Stimulated activated CD4-positive, alpha-beta T cell treated with anti-CD3 and anti-CD28 coated beads, Interleukin-15, amount 100 ng/mL, for 48 hours (primary cell): ENCODE measurements around the gene SCCPDH.

Experiments used
- DNase-seq, 2 donors: peaks; one replicate each; pipeline ENCODE4 v3.0.0-alpha.2; 2020; ENCODE audit warnings: low read depth in 2 of 2

SCCPDH gene

GRCh38 chr1:246786606-246787238, 62.5 kb downstream of the SCCPDH start:
- no peak for DNase-seq

- no peak for DNase-seq
Measured at GRCh38 chr1:246787781-246788513, 63.7 kb downstream of the SCCPDH start.

GRCh38 chr1:246788895-246789338, 64.7 kb downstream of the SCCPDH start:
- no peak for DNase-seq

GRCh38 chr1:246789454-246790339, 65.5 kb downstream of the SCCPDH start:
- DNase-seq: no peak

GRCh38 chr1:246790364-246790763, 66.2 kb downstream of the SCCPDH start:
- no peak for DNase-seq

- DNase-seq: no peak
Measured at GRCh38 chr1:246790833-246791232, 66.6 kb downstream of the SCCPDH start.

- no peak for DNase-seq
Measured at GRCh38 chr1:246791303-246791918, 67.2 kb downstream of the SCCPDH start.

- DNase-seq: no peak
Measured at GRCh38 chr1:246792603-246793002, 68.4 kb downstream of the SCCPDH start.

- no peak for DNase-seq
Measured at GRCh38 chr1:246793356-246793896, 69.2 kb downstream of the SCCPDH start.

- DNase-seq: no peak
Measured at GRCh38 chr1:246794048-246794827, 70.0 kb downstream of the SCCPDH start.

- DNase-seq: no peak
Measured at GRCh38 chr1:246794828-246795671, 70.8 kb downstream of the SCCPDH start.

GRCh38 chr1:246795906-246796694, 71.9 kb downstream of the SCCPDH start:
- no peak for DNase-seq

- DNase-seq: no peak
Measured at GRCh38 chr1:246797157-246797556, 72.9 kb downstream of the SCCPDH start.

GRCh38 chr1:246797597-246797996, 73.4 kb downstream of the SCCPDH start:
- no peak for DNase-seq

- no peak for DNase-seq
Measured at GRCh38 chr1:246798107-246798506, 73.9 kb downstream of the SCCPDH start.

GRCh38 chr1:246798606-246799496, 74.6 kb downstream of the SCCPDH start:
- DNase-seq: no peak

GRCh38 chr1:246800356-246800755, 76.1 kb downstream of the SCCPDH start:
- no peak for DNase-seq

GRCh38 chr1:246800756-246801155, 76.5 kb downstream of the SCCPDH start:
- no peak for DNase-seq
